Eye (tissue), 1 donor: ENCODE results near the gene ZBTB38.

Experiments used
- DNase-seq: peaks from one replicate; pipeline ENCODE4 v3.0.0-alpha.2; 2015

ZBTB38 gene

GRCh38 chr3:141368925-141369794 lies 856 bp downstream of the ZBTB38 start:
- peak; percentile 10 for DNase-seq

- DNase-seq = peak; percentile 93
Measured at GRCh38 chr3:141370065-141370533, 1.8 kb downstream of the ZBTB38 start.

GRCh38 chr3:141371882-141372281 lies 3.6 kb downstream of the ZBTB38 start:
- no peak for DNase-seq

- DNase-seq = peak; percentile 19
Measured at GRCh38 chr3:141372656-141373055, 4.4 kb downstream of the ZBTB38 start.

- no peak for DNase-seq
Measured at GRCh38 chr3:141373232-141373631, 4.9 kb downstream of the ZBTB38 start.

GRCh38 chr3:141373768-141374526 lies 5.6 kb downstream of the ZBTB38 start:
- no peak for DNase-seq

- DNase-seq = no peak
Measured at GRCh38 chr3:141375381-141376301, 7.3 kb downstream of the ZBTB38 start.

GRCh38 chr3:141377377-141377776 lies 9.1 kb downstream of the ZBTB38 start:
- no peak for DNase-seq

GRCh38 chr3:141378556-141378955 lies 10.3 kb downstream of the ZBTB38 start:
- no peak for DNase-seq

GRCh38 chr3:141379250-141379966 lies 11.1 kb downstream of the ZBTB38 start:
- DNase-seq = no peak

- no peak for DNase-seq
Measured at GRCh38 chr3:141380279-141380678, 12.0 kb downstream of the ZBTB38 start.

- DNase-seq = no peak
Measured at GRCh38 chr3:141380987-141381386, 12.7 kb downstream of the ZBTB38 start.

GRCh38 chr3:141382571-141382970 lies 14.3 kb downstream of the ZBTB38 start:
- peak; percentile 39 for DNase-seq

- peak; percentile 73 for DNase-seq
Measured at GRCh38 chr3:141383555-141384129, 15.3 kb downstream of the ZBTB38 start.

GRCh38 chr3:141384157-141384556 lies 15.9 kb downstream of the ZBTB38 start:
- DNase-seq = no peak

GRCh38 chr3:141384575-141384974 lies 16.3 kb downstream of the ZBTB38 start:
- DNase-seq = peak; percentile 29

GRCh38 chr3:141385406-141386125 lies 17.3 kb downstream of the ZBTB38 start:
- DNase-seq = peak; percentile 70

GRCh38 chr3:141386126-141386488 lies 17.8 kb downstream of the ZBTB38 start:
- DNase-seq = peak; percentile 66

- peak; percentile 84 for DNase-seq
Measured at GRCh38 chr3:141386611-141387111, 18.4 kb downstream of the ZBTB38 start.

- DNase-seq = peak; percentile 74
Measured at GRCh38 chr3:141387516-141387915, 19.2 kb downstream of the ZBTB38 start.

GRCh38 chr3:141388395-141388794 lies 20.1 kb downstream of the ZBTB38 start:
- DNase-seq = no peak
